GM19463 (cell line): ENCODE measurements around the gene SVOPL.
"Not testable (repeated sequence)": the region's sequence is repeated elsewhere in the genome, so short reads cannot be mapped to it uniquely, and the experiment has no call there.

Source experiments
- ATAC-seq: cut with Tn5 transposase; IDR thresholded peaks from one replicate; pipeline ENCODE4 v1.9.1; 2021; ENCODE audit warnings: mild to moderate bottlenecking, moderate library complexity; ENCODE audit not compliant: unreplicated experiment

Gene SVOPL

GRCh38 chr7:138701537-138701923, 368 bp upstream of the SVOPL start:
- ATAC-seq = no peak

- ATAC-seq = no peak
These were observed 1.5 kb downstream of the SVOPL start for GRCh38 chr7:138699661-138700060.

GRCh38 chr7:138698281-138698680, 2.9 kb downstream of the SVOPL start:
- ATAC-seq = no peak

GRCh38 chr7:138697535-138698182, 3.5 kb downstream of the SVOPL start:
- ATAC-seq = no peak

- not testable (repeated sequence) for ATAC-seq
These were observed 5.4 kb downstream of the SVOPL start for GRCh38 chr7:138695776-138696175.

GRCh38 chr7:138695106-138695505, 6.1 kb downstream of the SVOPL start:
- ATAC-seq = no peak

GRCh38 chr7:138691178-138691577, 10.0 kb downstream of the SVOPL start:
- ATAC-seq = no peak

GRCh38 chr7:138690495-138690894, 10.7 kb downstream of the SVOPL start:
- no peak for ATAC-seq

- ATAC-seq = not testable (repeated sequence)
These were observed 13.1 kb downstream of the SVOPL start for GRCh38 chr7:138688037-138688436.

GRCh38 chr7:138684340-138684739, 16.8 kb downstream of the SVOPL start:
- ATAC-seq = no peak

GRCh38 chr7:138679793-138680192, 21.4 kb downstream of the SVOPL start:
- ATAC-seq = no peak

GRCh38 chr7:138670594-138670993, 30.6 kb downstream of the SVOPL start:
- no peak for ATAC-seq

- ATAC-seq = no peak
These were observed 31.8 kb downstream of the SVOPL start for GRCh38 chr7:138669364-138669763.

GRCh38 chr7:138668946-138669345, 32.2 kb downstream of the SVOPL start:
- ATAC-seq = no peak

GRCh38 chr7:138668229-138668596, 32.9 kb downstream of the SVOPL start:
- no peak for ATAC-seq

- ATAC-seq = no peak
These were observed 33.5 kb downstream of the SVOPL start for GRCh38 chr7:138667535-138668228.

GRCh38 chr7:138666385-138666784, 34.8 kb downstream of the SVOPL start:
- ATAC-seq = no peak

GRCh38 chr7:138665669-138666140, 35.5 kb downstream of the SVOPL start:
- ATAC-seq = no peak

GRCh38 chr7:138665249-138665648, 35.9 kb downstream of the SVOPL start:
- no peak for ATAC-seq

- no peak for ATAC-seq
These were observed 37.1 kb downstream of the SVOPL start for GRCh38 chr7:138663725-138664710.

- ATAC-seq = no peak
These were observed 38.2 kb downstream of the SVOPL start for GRCh38 chr7:138662991-138663320.
